ENCODE data around the gene OSCAR.

- TF ChIP-seq CTCF (IDR thresholded peaks at IDR 0.05) = no peak
- TF ChIP-seq POLR2A (IDR thresholded peaks at IDR 0.05) = no peak
- no peak for TF ChIP-seq POLR2AphosphoS5 (IDR thresholded peaks at IDR 0.05)
These were observed 9.0 kb upstream of the OSCAR start for GRCh38 chr19:54109651-54110050.

Data from suprapubic skin (tissue), 4 donors.